Measurements from ENCODE around the gene ZEB1.

DNA sequence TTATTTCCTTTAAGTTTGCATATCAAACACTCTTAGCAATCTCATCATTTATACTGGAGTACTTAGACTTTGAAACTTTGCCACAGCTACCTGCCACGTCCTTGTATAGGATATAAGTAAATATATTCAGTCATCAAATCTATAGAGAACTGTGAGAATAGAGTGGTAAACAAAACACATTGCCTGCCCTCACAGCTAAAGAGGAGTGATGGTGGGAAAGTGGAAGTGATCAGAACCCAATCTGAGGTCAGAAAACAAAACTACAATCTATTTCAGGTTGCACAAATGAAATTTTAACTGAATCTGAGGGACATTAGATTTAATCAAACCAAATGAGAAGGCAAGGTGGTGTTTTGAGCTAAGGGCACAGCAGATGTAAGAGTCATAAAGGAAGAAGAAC is 74.8 kb downstream of the ZEB1 start:
- TF ChIP-seq, protein P1, sequence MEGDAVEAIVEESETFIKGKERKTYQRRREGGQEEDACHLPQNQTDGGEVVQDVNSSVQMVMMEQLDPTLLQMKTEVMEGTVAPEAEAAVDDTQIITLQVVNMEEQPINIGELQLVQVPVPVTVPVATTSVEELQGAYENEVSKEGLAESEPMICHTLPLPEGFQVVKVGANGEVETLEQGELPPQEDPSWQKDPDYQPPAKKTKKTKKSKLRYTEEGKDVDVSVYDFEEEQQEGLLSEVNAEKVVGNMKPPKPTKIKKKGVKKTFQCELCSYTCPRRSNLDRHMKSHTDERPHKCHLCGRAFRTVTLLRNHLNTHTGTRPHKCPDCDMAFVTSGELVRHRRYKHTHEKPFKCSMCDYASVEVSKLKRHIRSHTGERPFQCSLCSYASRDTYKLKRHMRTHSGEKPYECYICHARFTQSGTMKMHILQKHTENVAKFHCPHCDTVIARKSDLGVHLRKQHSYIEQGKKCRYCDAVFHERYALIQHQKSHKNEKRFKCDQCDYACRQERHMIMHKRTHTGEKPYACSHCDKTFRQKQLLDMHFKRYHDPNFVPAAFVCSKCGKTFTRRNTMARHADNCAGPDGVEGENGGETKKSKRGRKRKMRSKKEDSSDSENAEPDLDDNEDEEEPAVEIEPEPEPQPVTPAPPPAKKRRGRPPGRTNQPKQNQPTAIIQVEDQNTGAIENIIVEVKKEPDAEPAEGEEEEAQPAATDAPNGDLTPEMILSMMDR (IDR thresholded peaks at IDR 0.05; ENCODE audit: low read depth, low read length, poor library complexity, severe bottlenecking) = no peak
- no peak for TF ChIP-seq EZH2phosphoT487 (IDR thresholded peaks at IDR 0.05; ENCODE audit: borderline replicate concordance, low read length)

All from DOHH2 (cell line).